Naive B cell (primary cell): Measurements from ENCODE around the gene RBFOX2. TPM values are rescaled to one million over a fixed set of nuclear protein-coding genes. Genes with fewer than 3 reads are reported as not detected.
"Not testable (repeated sequence)": the region's sequence is repeated elsewhere in the genome, so short reads cannot be mapped to it uniquely, and the experiment has no call there.

Source experiments
- ATAC-seq, 2 donors: fragments of 150-1000 bp; cut with Tn5 transposase; 2 replicates each; pipeline ENCODE4 v1.10.0; 2021; ENCODE audit warnings: low read depth in 2 of 2, mild to moderate bottlenecking in 2 of 2, moderate library complexity in 2 of 2
- DNase-seq: peaks from one replicate; pipeline ENCODE4 v3.0.0; 2022
- H3K27ac Mint-ChIP-seq, 6 donors: one replicate each; pipeline ENCODE4 v1.8.0; 2020 to 2022; ENCODE audit warnings: mild to moderate bottlenecking in 6 of 6, mixed read lengths in 6 of 6, moderate library complexity in 5 of 6, inconsistent platforms in 2 of 6
- H3K27me3 Mint-ChIP-seq, 3 donors: one replicate each; pipeline ENCODE4 v1.8.0; 2021 to 2022; ENCODE audit warnings: mixed read lengths in 3 of 3, mild to moderate bottlenecking in 1 of 3
- H3K36me3 Mint-ChIP-seq, 2 donors: one replicate each; pipeline ENCODE4 v1.8.0; 2020 to 2022; ENCODE audit warnings: mixed read lengths in 2 of 2, inconsistent platforms in 1 of 2, mild to moderate bottlenecking in 1 of 2
- H3K4me1 Mint-ChIP-seq, 3 donors: one replicate each; pipeline ENCODE4 v1.8.0; 2020 to 2022; ENCODE audit warnings: mixed read lengths in 3 of 3, inconsistent platforms in 1 of 3, mild to moderate bottlenecking in 1 of 3, moderate library complexity in 1 of 3
- H3K4me3 Mint-ChIP-seq, 8 donors: one replicate each; pipeline ENCODE4 v1.8.0; 2020 to 2022; ENCODE audit warnings: mild to moderate bottlenecking in 8 of 8, mixed read lengths in 8 of 8, moderate library complexity in 8 of 8, inconsistent platforms in 2 of 8
- H3K9me3 Mint-ChIP-seq, 7 donors: one replicate each; pipeline ENCODE4 v1.8.0; 2020 to 2022; ENCODE audit warnings: mixed read lengths in 7 of 7, mild to moderate bottlenecking in 5 of 7, inconsistent platforms in 2 of 7, moderate library complexity in 1 of 7
- polyA plus RNA-seq, 6 donors: library from polyadenylated mRNA; unstranded; fragments of 300-500 nt; fragmentation: Illumina TruSeq; gene quantifications; one replicate each; pipeline ENCODE4 v1.2.3, GENCODE V29; 2021; ENCODE audit warnings: low read depth in 6 of 6

The RBFOX2 gene
- polyA plus RNA-seq, 6 donors from 2014 or later: not detected

- Mint-ChIP-seq H3K36me3 (no peaks in the 10 kb centered on the region), H3K4me1 (no peaks in the 10 kb centered on the region), H3K9me3 (no peaks in the 10 kb centered on the region), H3K27ac (peak overlapping the region in 1 of 6 donors; percentile 43), H3K27me3 (peaks cover 12 to 41% (median 37%) of the 10 kb centered on the region in 3 donors), H3K4me3 (no peak overlapping the region)
- no peak for ATAC-seq
- DNase-seq: no peak
Observed at GRCh38 chr22:36056980-36057379, 28.4 kb upstream of the RBFOX2 start.

- Mint-ChIP-seq H3K4me3 (no peak overlapping the region), H3K9me3 (no peaks in the 10 kb centered on the region), H3K27me3 (peaks cover 12 to 41% (median 37%) of the 10 kb centered on the region in 3 donors), H3K4me1 (no peaks in the 10 kb centered on the region), H3K36me3 (no peaks in the 10 kb centered on the region), H3K27ac (no peak overlapping the region)
- no peak for ATAC-seq
- no peak for DNase-seq
Observed at GRCh38 chr22:36055376-36056295, 27.0 kb upstream of the RBFOX2 start.

- H3K27ac Mint-ChIP-seq: peak overlapping the region in 1 of 6 donors; percentile 32
- not testable (repeated sequence) for H3K9me3 Mint-ChIP-seq, ATAC-seq, H3K36me3 Mint-ChIP-seq, DNase-seq, H3K4me3 Mint-ChIP-seq, H3K4me1 Mint-ChIP-seq
- H3K27me3 Mint-ChIP-seq: peaks cover 12 to 41% (median 37%) of the 10 kb centered on the region in 3 donors
Observed at GRCh38 chr22:36054446-36054845, 25.8 kb upstream of the RBFOX2 start.

GRCh38 chr22:36053242-36054147, 24.9 kb upstream of the RBFOX2 start:
- Mint-ChIP-seq H3K27me3 (peaks cover 12 to 41% (median 37%) of the 10 kb centered on the region in 3 donors), H3K9me3 (no peaks in the 10 kb centered on the region), H3K4me1 (no peaks in the 10 kb centered on the region), H3K4me3 (no peak overlapping the region), H3K36me3 (no peaks in the 10 kb centered on the region), H3K27ac (no peak overlapping the region)
- DNase-seq: no peak
- ATAC-seq: no peak

GRCh38 chr22:36052505-36052941, 23.9 kb upstream of the RBFOX2 start:
- Mint-ChIP-seq H3K4me3 (no peak overlapping the region), H3K27ac (no peak overlapping the region), H3K9me3 (no peaks in the 10 kb centered on the region), H3K27me3 (peaks cover 12 to 44% (median 37%) of the 10 kb centered on the region in 3 donors), H3K4me1 (no peaks in the 10 kb centered on the region), H3K36me3 (no peaks in the 10 kb centered on the region)
- ATAC-seq (peak in 1 of 2 donors; percentile 27), DNase-seq (no peak)

- no peak for DNase-seq
- no peaks in the 10 kb centered on the region for H3K9me3 Mint-ChIP-seq
- H3K27me3 Mint-ChIP-seq: peaks cover 14 to 30% (median 20%) of the 10 kb centered on the region in 3 donors
- ATAC-seq: no peak
- H3K4me1 Mint-ChIP-seq: no peaks in the 10 kb centered on the region
- H3K36me3 Mint-ChIP-seq: no peaks in the 10 kb centered on the region
- H3K27ac Mint-ChIP-seq: no peak overlapping the region
- no peak overlapping the region for H3K4me3 Mint-ChIP-seq
Observed at GRCh38 chr22:36049678-36049997, 21.0 kb upstream of the RBFOX2 start.

- H3K27ac Mint-ChIP-seq: no peak overlapping the region
- no peaks in the 10 kb centered on the region for H3K9me3 Mint-ChIP-seq
- H3K4me3 Mint-ChIP-seq: no peak overlapping the region
- ATAC-seq (no peak), DNase-seq (no peak)
- H3K27me3 Mint-ChIP-seq: peaks cover 14 to 25% (median 15%) of the 10 kb centered on the region in 3 donors
- no peaks in the 10 kb centered on the region for H3K4me1 Mint-ChIP-seq
- H3K36me3 Mint-ChIP-seq: no peaks in the 10 kb centered on the region
Observed at GRCh38 chr22:36048911-36049677, 20.5 kb upstream of the RBFOX2 start.

- not testable (repeated sequence) for H3K27ac Mint-ChIP-seq, H3K4me3 Mint-ChIP-seq, ATAC-seq, H3K36me3 Mint-ChIP-seq, DNase-seq, H3K4me1 Mint-ChIP-seq, H3K9me3 Mint-ChIP-seq
- H3K27me3 Mint-ChIP-seq: peaks cover 31 to 43% (median 33%) of the 10 kb centered on the region in 3 donors
Observed at GRCh38 chr22:36044517-36044916, 15.9 kb upstream of the RBFOX2 start.

GRCh38 chr22:36042240-36042639, 13.6 kb upstream of the RBFOX2 start:
- no peak overlapping the region for H3K27ac Mint-ChIP-seq
- no peak for DNase-seq
- ATAC-seq: no peak
- no peak overlapping the region for H3K4me3 Mint-ChIP-seq
- no peaks in the 10 kb centered on the region for H3K4me1 Mint-ChIP-seq
- H3K27me3 Mint-ChIP-seq: peaks cover 45 to 54% (median 46%) of the 10 kb centered on the region in 3 donors
- no peaks in the 10 kb centered on the region for H3K36me3 Mint-ChIP-seq
- H3K9me3 Mint-ChIP-seq: peaks cover 0 to 12% (median 6%) of the 10 kb centered on the region in 7 donors

- H3K36me3 Mint-ChIP-seq: no peaks in the 10 kb centered on the region
- no peak overlapping the region for H3K27ac Mint-ChIP-seq
- DNase-seq (no peak), ATAC-seq (no peak)
- H3K4me3 Mint-ChIP-seq: no peak overlapping the region
- peaks cover 0 to 12% (median 6%) of the 10 kb centered on the region in 7 donors for H3K9me3 Mint-ChIP-seq
- H3K27me3 Mint-ChIP-seq: peaks cover 56 to 70% (median 59%) of the 10 kb centered on the region in 3 donors
- H3K4me1 Mint-ChIP-seq: no peaks in the 10 kb centered on the region
Observed at GRCh38 chr22:36039125-36039524, 10.5 kb upstream of the RBFOX2 start.

- DNase-seq (no peak), ATAC-seq (no peak)
- no peak overlapping the region for H3K4me3 Mint-ChIP-seq
- H3K27me3 Mint-ChIP-seq: peaks cover 60 to 76% (median 61%) of the 10 kb centered on the region in 3 donors
- H3K4me1 Mint-ChIP-seq: no peaks in the 10 kb centered on the region
- no peaks in the 10 kb centered on the region for H3K36me3 Mint-ChIP-seq
- H3K9me3 Mint-ChIP-seq: peaks cover 0 to 12% (median 6%) of the 10 kb centered on the region in 7 donors
- H3K27ac Mint-ChIP-seq: no peak overlapping the region
Observed at GRCh38 chr22:36037102-36037758, 8.6 kb upstream of the RBFOX2 start.

- H3K4me1 Mint-ChIP-seq: no peaks in the 10 kb centered on the region
- H3K9me3 Mint-ChIP-seq: peaks cover 0 to 12% (median 6%) of the 10 kb centered on the region in 7 donors
- no peak for ATAC-seq
- H3K4me3 Mint-ChIP-seq: no peak overlapping the region
- no peaks in the 10 kb centered on the region for H3K36me3 Mint-ChIP-seq
- H3K27me3 Mint-ChIP-seq: peaks cover 69 to 81% (median 71%) of the 10 kb centered on the region in 3 donors
- H3K27ac Mint-ChIP-seq: no peak overlapping the region
- DNase-seq: no peak
Observed at GRCh38 chr22:36036167-36036624, 7.6 kb upstream of the RBFOX2 start.
